ENCODE measurements around the gene PKNOX2. TPM values are rescaled to one million over a fixed set of nuclear protein-coding genes. Genes with fewer than 3 reads are reported as not detected.

PKNOX2 gene
- total and polyA plus RNA-seq, 9 of the 15 experiments (the other 6 are each of a cell fraction or from before 2014, with no cell fraction given): not detected

DNA sequence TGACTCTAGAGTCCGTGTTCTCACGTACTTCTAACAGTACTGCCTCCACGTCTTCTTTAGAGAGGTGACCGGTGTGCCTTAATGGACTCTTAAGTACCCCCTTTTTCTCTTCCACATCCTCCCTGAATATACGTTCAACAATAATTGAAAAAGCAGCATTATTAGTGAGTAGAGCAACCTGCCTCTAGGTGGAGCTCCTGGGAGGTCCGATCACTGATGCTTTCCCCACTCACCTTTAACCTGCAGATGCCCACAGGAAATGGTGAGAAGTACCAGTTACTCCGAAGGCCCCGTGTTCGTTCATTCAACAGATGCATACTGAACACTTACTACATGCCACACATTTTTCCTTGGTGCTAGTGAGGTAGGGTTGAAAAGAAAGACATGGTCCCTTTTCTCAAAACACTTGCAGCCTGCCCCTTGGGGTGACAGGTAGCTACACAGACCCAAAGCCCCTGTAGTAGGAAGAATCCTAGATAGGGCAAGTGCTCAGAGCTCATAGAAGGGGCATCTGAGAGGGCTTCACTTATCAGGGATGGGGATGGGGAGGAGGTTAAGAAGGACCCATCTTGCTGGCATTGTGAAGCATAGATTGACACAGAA is 258.8 kb downstream of the PKNOX2 start:
- H3K9me1 ChIP-seq (ENCODE audit: control insufficient read depth, insufficient read depth, low read length): no peaks in the 10 kb centered on the region
- no peaks in the 10 kb centered on the region for H3K4me1 ChIP-seq (replicated peaks in 1 of 2; ENCODE audit: control insufficient read depth in 2 of 2, insufficient read depth in 2 of 2, low read length in 2 of 2)
- 3% methylated on average over 9 of the region's 9 CpGs for WGBS (ENCODE audit: insufficient coverage, low coverage, missing lambda C conversion rate)
- no peak overlapping the region for H2AFZ ChIP-seq (ENCODE audit: low read depth, low read length)
- in situ Hi-C loops (cut with MboI) (loop anchor here (10.0 kb wide), 1 partner anchor 451 kb away; no protein-coding TSS in a partner anchor), intact Hi-C loops (cut with micrococcal nuclease) (no loop called here)
- no peaks in the 10 kb centered on the region for H4K20me1 ChIP-seq (replicated peaks; ENCODE audit: control insufficient read depth, insufficient read depth, low read length)
- H3K4me3 ChIP-seq: no peak overlapping the region
- no peaks in the 10 kb centered on the region for H3K36me3 ChIP-seq (ENCODE audit: control insufficient read depth, insufficient read depth, low read length)
- peak; percentile 80 for ATAC-seq
- no peaks in the 10 kb centered on the region for H3K9me3 ChIP-seq (replicated peaks; ENCODE audit: control insufficient read depth, insufficient read depth, low read depth, low read length)
- peaks cover 20 to 63% of the 10 kb centered on the region in 2 experiments for H3K27me3 ChIP-seq (ENCODE audit: control insufficient read depth in 2 of 2, insufficient read depth in 2 of 2, low read length in 2 of 2)
- H3K4me2 ChIP-seq (ENCODE audit: insufficient read depth, low read length): no peak overlapping the region
- no peak overlapping the region for H3K27ac ChIP-seq (ENCODE audit: extremely low read depth, low read depth, low read length)
- peak; percentile 85 for FAIRE-seq
- ChIA-PET POLR2A (no interaction called here), CTCF (ENCODE audit: low intra/inter-chr PET ratio) (no interaction called here)
- BruUV-seq (replicated peaks): no TSS peak
- no peaks in the 10 kb centered on the region for H3K79me2 ChIP-seq (ENCODE audit: control insufficient read depth, insufficient read depth, low read length)
- no peak overlapping the region for H3K9ac ChIP-seq (ENCODE audit: insufficient read depth in 1 of 2, low read depth in 2 of 2, low read length in 2 of 2)
- peak; percentile 37 to 48 (median 42) for DNase-seq (ENCODE audit: extremely low read depth in 1 of 4, low spot score in 3 of 4)
- TF ChIP-seq ZNF764 (CRISPR knock-in tag; IDR thresholded peaks at IDR 0.05; ENCODE audit: low read depth) (no peak), TEAD4 (IDR thresholded peaks at IDR 0.05; ENCODE audit: low read length) (no peak), TEAD4 (CRISPR knock-in tag; IDR thresholded peaks at IDR 0.05; ENCODE audit: borderline replicate concordance) (no peak), CREB1 (IDR thresholded peaks at IDR 0.05) (no peak), CREB1 (CRISPR knock-in tag; IDR thresholded peaks at IDR 0.05) (no peak), ZNF668 (CRISPR knock-in tag; IDR thresholded peaks at IDR 0.05) (no peak), ELF4 (CRISPR knock-in tag; IDR thresholded peaks at IDR 0.05) (no peak), KAT2B (IDR thresholded peaks at IDR 0.05; ENCODE audit: low read depth, low read length) (no peak), RFX1 (IDR thresholded peaks at IDR 0.05) (no peak), TRIM28 (IDR thresholded peaks at IDR 0.05) (no peak), ELF1 (tag; IDR thresholded peaks at IDR 0.05) (no peak), BRD4 (IDR thresholded peaks at IDR 0.05) (no peak)
- TF ChIP-seq, protein P1, sequence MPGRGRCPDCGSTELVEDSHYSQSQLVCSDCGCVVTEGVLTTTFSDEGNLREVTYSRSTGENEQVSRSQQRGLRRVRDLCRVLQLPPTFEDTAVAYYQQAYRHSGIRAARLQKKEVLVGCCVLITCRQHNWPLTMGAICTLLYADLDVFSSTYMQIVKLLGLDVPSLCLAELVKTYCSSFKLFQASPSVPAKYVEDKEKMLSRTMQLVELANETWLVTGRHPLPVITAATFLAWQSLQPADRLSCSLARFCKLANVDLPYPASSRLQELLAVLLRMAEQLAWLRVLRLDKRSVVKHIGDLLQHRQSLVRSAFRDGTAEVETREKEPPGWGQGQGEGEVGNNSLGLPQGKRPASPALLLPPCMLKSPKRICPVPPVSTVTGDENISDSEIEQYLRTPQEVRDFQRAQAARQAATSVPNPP (IDR thresholded peaks at IDR 0.05; ENCODE audit: borderline replicate concordance, insufficient read depth, insufficient read length): no peak
- TF ChIP-seq, protein P2, sequence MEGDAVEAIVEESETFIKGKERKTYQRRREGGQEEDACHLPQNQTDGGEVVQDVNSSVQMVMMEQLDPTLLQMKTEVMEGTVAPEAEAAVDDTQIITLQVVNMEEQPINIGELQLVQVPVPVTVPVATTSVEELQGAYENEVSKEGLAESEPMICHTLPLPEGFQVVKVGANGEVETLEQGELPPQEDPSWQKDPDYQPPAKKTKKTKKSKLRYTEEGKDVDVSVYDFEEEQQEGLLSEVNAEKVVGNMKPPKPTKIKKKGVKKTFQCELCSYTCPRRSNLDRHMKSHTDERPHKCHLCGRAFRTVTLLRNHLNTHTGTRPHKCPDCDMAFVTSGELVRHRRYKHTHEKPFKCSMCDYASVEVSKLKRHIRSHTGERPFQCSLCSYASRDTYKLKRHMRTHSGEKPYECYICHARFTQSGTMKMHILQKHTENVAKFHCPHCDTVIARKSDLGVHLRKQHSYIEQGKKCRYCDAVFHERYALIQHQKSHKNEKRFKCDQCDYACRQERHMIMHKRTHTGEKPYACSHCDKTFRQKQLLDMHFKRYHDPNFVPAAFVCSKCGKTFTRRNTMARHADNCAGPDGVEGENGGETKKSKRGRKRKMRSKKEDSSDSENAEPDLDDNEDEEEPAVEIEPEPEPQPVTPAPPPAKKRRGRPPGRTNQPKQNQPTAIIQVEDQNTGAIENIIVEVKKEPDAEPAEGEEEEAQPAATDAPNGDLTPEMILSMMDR (IDR thresholded peaks at IDR 0.05 in 2 of 3, conservative IDR thresholded peaks at IDR 0.05 in 1 of 3; ENCODE audit: insufficient read depth in 2 of 3, low read depth in 1 of 3, low read length in 3 of 3): peak; percentile 53 to 71 (median 62)
- TF ChIP-seq, protein P3, sequence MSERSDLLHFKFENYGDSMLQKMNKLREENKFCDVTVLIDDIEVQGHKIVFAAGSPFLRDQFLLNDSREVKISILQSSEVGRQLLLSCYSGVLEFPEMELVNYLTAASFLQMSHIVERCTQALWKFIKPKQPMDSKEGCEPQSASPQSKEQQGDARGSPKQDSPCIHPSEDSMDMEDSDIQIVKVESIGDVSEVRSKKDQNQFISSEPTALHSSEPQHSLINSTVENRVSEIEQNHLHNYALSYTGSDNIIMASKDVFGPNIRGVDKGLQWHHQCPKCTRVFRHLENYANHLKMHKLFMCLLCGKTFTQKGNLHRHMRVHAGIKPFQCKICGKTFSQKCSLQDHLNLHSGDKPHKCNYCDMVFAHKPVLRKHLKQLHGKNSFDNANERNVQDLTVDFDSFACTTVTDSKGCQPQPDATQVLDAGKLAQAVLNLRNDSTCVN (CRISPR knock-in tag; IDR thresholded peaks at IDR 0.05): no peak
- TF ChIP-seq, protein P4, sequence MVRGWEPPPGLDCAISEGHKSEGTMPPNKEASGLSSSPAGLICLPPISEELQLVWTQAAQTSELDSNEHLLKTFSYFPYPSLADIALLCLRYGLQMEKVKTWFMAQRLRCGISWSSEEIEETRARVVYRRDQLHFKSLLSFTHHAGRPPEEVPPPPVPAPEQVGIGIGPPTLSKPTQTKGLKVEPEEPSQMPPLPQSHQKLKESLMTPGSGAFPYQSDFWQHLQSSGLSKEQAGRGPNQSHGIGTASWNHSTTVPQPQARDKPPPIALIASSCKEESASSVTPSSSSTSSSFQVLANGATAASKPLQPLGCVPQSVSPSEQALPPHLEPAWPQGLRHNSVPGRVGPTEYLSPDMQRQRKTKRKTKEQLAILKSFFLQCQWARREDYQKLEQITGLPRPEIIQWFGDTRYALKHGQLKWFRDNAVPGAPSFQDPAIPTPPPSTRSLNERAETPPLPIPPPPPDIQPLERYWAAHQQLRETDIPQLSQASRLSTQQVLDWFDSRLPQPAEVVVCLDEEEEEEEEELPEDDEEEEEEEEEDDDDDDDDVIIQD (CRISPR knock-in tag; IDR thresholded peaks at IDR 0.05): no peak
- TF ChIP-seq, protein P5, sequence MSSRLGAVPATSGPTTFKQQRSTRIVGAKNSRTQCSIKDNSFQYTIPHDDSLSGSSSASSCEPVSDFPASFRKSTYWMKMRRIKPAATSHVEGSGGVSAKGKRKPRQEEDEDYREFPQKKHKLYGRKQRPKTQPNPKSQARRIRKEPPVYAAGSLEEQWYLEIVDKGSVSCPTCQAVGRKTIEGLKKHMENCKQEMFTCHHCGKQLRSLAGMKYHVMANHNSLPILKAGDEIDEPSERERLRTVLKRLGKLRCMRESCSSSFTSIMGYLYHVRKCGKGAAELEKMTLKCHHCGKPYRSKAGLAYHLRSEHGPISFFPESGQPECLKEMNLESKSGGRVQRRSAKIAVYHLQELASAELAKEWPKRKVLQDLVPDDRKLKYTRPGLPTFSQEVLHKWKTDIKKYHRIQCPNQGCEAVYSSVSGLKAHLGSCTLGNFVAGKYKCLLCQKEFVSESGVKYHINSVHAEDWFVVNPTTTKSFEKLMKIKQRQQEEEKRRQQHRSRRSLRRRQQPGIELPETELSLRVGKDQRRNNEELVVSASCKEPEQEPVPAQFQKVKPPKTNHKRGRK (tag; IDR thresholded peaks at IDR 0.05): no peak
